ENCODE results near the gene SPATS2. TPM values are rescaled to one million over a fixed set of nuclear protein-coding genes. Genes with fewer than 3 reads are reported as not detected.

The SPATS2 gene
- total and polyA plus RNA-seq, 2 donors from 2014 or later, result 10.0 to 23.7 TPM

- Histone ChIP-seq H3K9me3 (ENCODE audit: control insufficient read depth in 2 of 3, insufficient read depth in 1 of 3, low read length in 3 of 3) (no peaks in the 10 kb centered on the region), H3K9ac (ENCODE audit: low read length in 3 of 3) (no peak overlapping the region), H3K4me3 (ENCODE audit: low read length in 3 of 3) (no peak overlapping the region), H3K27ac (ENCODE audit: low read depth in 2 of 2, low read length in 2 of 2) (no peak overlapping the region), H3K27me3 (ENCODE audit: control insufficient read depth, insufficient read depth, low read length) (peaks cover 8% of the 10 kb centered on the region), H3K4me1 (ENCODE audit: control insufficient read depth in 2 of 3, insufficient read depth in 2 of 3, low read depth in 1 of 3, low read length in 3 of 3) (peaks cover 0 to 10% (median 0%) of the 10 kb centered on the region in 3 donors), H3K36me3 (ENCODE audit: control insufficient read depth in 2 of 3, insufficient read depth in 3 of 3, low read length in 3 of 3) (no peaks in the 10 kb centered on the region)
- TF ChIP-seq, protein P1, sequence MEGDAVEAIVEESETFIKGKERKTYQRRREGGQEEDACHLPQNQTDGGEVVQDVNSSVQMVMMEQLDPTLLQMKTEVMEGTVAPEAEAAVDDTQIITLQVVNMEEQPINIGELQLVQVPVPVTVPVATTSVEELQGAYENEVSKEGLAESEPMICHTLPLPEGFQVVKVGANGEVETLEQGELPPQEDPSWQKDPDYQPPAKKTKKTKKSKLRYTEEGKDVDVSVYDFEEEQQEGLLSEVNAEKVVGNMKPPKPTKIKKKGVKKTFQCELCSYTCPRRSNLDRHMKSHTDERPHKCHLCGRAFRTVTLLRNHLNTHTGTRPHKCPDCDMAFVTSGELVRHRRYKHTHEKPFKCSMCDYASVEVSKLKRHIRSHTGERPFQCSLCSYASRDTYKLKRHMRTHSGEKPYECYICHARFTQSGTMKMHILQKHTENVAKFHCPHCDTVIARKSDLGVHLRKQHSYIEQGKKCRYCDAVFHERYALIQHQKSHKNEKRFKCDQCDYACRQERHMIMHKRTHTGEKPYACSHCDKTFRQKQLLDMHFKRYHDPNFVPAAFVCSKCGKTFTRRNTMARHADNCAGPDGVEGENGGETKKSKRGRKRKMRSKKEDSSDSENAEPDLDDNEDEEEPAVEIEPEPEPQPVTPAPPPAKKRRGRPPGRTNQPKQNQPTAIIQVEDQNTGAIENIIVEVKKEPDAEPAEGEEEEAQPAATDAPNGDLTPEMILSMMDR (IDR thresholded peaks at IDR 0.05; ENCODE audit: borderline replicate concordance, extremely low read depth, insufficient read depth), result no peak
- FAIRE-seq, result no peak
- intact Hi-C loops (cut with DNase I), result no loop called here
- no peak for DNase-seq
Observed at GRCh38 chr12:49541911-49542505, 174.7 kb downstream of the SPATS2 start.

- H3K9me3 ChIP-seq (ENCODE audit: control insufficient read depth in 2 of 3, insufficient read depth in 1 of 3, low read length in 3 of 3), result no peaks in the 10 kb centered on the region
- TF ChIP-seq, protein P1 (IDR thresholded peaks at IDR 0.05; ENCODE audit: borderline replicate concordance, extremely low read depth, insufficient read depth), result no peak
- no peak overlapping the region for H3K27ac ChIP-seq (ENCODE audit: low read depth in 2 of 2, low read length in 2 of 2)
- peaks cover 0 to 7% (median 0%) of the 10 kb centered on the region in 3 donors for H3K4me1 ChIP-seq (ENCODE audit: control insufficient read depth in 2 of 3, insufficient read depth in 2 of 3, low read depth in 1 of 3, low read length in 3 of 3)
- H3K36me3 ChIP-seq (ENCODE audit: control insufficient read depth in 2 of 3, insufficient read depth in 3 of 3, low read length in 3 of 3), result no peaks in the 10 kb centered on the region
- no peak overlapping the region for H3K4me3 ChIP-seq (ENCODE audit: low read length in 3 of 3)
- H3K9ac ChIP-seq (ENCODE audit: low read length in 3 of 3), result no peak overlapping the region
- no peak for FAIRE-seq
- DNase-seq, result no peak
- intact Hi-C loops (cut with DNase I), result no loop called here
- H3K27me3 ChIP-seq (ENCODE audit: control insufficient read depth, insufficient read depth, low read length), result peaks cover 8% of the 10 kb centered on the region
Observed at GRCh38 chr12:49542592-49543160, 175.4 kb downstream of the SPATS2 start.

- peaks cover 5% of the 10 kb centered on the region for H3K27me3 ChIP-seq (ENCODE audit: control insufficient read depth, insufficient read depth, low read length)
- TF ChIP-seq, protein P1 (IDR thresholded peaks at IDR 0.05; ENCODE audit: borderline replicate concordance, extremely low read depth, insufficient read depth), result no peak
- intact Hi-C loops (cut with DNase I), result no loop called here
- H3K9ac ChIP-seq (ENCODE audit: low read length in 3 of 3), result no peak overlapping the region
- H3K36me3 ChIP-seq (ENCODE audit: control insufficient read depth in 2 of 3, insufficient read depth in 3 of 3, low read length in 3 of 3), result no peaks in the 10 kb centered on the region
- H3K27ac ChIP-seq (ENCODE audit: low read depth in 2 of 2, low read length in 2 of 2), result no peak overlapping the region
- no peaks in the 10 kb centered on the region for H3K9me3 ChIP-seq (ENCODE audit: control insufficient read depth in 2 of 3, insufficient read depth in 1 of 3, low read length in 3 of 3)
- DNase-seq (no peak), FAIRE-seq (no peak)
- H3K4me1 ChIP-seq (ENCODE audit: control insufficient read depth in 2 of 3, insufficient read depth in 2 of 3, low read depth in 1 of 3, low read length in 3 of 3), result peaks cover 0 to under 1% (median 0%) of the 10 kb centered on the region in 3 donors
- no peak overlapping the region for H3K4me3 ChIP-seq (ENCODE audit: low read length in 3 of 3)
Observed at GRCh38 chr12:49543221-49543913, 176.1 kb downstream of the SPATS2 start.

Data from kidney (tissue), 14 donors.